ENCODE data around the gene SLC16A14.

DNA sequence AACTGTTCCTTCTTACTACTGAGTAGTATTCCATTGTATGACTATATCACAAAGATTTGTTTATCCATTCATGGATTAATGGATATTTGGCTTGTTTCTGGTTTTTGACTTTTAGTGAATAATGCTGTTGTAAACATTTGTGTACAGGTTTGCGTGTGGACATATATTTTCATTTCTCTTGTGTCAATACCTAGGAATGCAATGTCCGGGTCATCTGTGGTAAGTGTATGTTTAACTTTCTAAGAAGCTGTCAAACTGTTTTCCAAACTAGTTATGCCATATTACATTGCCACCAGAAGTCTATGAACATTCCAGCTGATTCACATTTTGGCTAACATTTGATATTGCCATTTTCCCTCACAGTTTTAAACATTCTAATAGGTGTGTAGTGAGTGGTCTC lies 29.1 kb upstream of the SLC16A14 start:
- TF ChIP-seq POU5F1 (IDR thresholded peaks at IDR 0.05; ENCODE audit: low read depth, low read length) (no peak), POLR2A (IDR thresholded peaks at IDR 0.05; ENCODE audit: control extremely low read depth in 1 of 2, low read depth in 2 of 2, low read length in 2 of 2) (no peak), NRF1 (IDR thresholded peaks at IDR 0.05; ENCODE audit: low read depth, low read length) (no peak), CEBPB (IDR thresholded peaks at IDR 0.05; ENCODE audit: low read depth, low read length) (no peak), GABPA (IDR thresholded peaks at IDR 0.05; ENCODE audit: borderline replicate concordance, insufficient read depth, low read length) (no peak), CREB1 (IDR thresholded peaks at IDR 0.05) (no peak), CBX8 (IDR thresholded peaks at IDR 0.05; ENCODE audit: borderline replicate concordance, low read depth, low read length) (no peak), SP1 (IDR thresholded peaks at IDR 0.05; ENCODE audit: low read depth, low read length) (no peak), EGR1 (IDR thresholded peaks at IDR 0.05; ENCODE audit: borderline replicate concordance, low read depth, low read length) (no peak), POLR2AphosphoS5 (IDR thresholded peaks at IDR 0.05; ENCODE audit: low read depth, low read length) (no peak)
- TF ChIP-seq, protein P1, sequence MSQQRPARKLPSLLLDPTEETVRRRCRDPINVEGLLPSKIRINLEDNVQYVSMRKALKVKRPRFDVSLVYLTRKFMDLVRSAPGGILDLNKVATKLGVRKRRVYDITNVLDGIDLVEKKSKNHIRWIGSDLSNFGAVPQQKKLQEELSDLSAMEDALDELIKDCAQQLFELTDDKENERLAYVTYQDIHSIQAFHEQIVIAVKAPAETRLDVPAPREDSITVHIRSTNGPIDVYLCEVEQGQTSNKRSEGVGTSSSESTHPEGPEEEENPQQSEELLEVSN (IDR thresholded peaks at IDR 0.05), result no peak
- TF ChIP-seq, protein P2, sequence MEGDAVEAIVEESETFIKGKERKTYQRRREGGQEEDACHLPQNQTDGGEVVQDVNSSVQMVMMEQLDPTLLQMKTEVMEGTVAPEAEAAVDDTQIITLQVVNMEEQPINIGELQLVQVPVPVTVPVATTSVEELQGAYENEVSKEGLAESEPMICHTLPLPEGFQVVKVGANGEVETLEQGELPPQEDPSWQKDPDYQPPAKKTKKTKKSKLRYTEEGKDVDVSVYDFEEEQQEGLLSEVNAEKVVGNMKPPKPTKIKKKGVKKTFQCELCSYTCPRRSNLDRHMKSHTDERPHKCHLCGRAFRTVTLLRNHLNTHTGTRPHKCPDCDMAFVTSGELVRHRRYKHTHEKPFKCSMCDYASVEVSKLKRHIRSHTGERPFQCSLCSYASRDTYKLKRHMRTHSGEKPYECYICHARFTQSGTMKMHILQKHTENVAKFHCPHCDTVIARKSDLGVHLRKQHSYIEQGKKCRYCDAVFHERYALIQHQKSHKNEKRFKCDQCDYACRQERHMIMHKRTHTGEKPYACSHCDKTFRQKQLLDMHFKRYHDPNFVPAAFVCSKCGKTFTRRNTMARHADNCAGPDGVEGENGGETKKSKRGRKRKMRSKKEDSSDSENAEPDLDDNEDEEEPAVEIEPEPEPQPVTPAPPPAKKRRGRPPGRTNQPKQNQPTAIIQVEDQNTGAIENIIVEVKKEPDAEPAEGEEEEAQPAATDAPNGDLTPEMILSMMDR (IDR thresholded peaks at IDR 0.05; ENCODE audit: control extremely low read depth in 1 of 3, insufficient read depth in 1 of 3, low read depth in 1 of 3, low read length in 3 of 3), result no peak
- TF ChIP-seq, protein P3, sequence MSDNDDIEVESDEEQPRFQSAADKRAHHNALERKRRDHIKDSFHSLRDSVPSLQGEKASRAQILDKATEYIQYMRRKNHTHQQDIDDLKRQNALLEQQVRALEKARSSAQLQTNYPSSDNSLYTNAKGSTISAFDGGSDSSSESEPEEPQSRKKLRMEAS (IDR thresholded peaks at IDR 0.05), result no peak
- TF ChIP-seq, protein P4, sequence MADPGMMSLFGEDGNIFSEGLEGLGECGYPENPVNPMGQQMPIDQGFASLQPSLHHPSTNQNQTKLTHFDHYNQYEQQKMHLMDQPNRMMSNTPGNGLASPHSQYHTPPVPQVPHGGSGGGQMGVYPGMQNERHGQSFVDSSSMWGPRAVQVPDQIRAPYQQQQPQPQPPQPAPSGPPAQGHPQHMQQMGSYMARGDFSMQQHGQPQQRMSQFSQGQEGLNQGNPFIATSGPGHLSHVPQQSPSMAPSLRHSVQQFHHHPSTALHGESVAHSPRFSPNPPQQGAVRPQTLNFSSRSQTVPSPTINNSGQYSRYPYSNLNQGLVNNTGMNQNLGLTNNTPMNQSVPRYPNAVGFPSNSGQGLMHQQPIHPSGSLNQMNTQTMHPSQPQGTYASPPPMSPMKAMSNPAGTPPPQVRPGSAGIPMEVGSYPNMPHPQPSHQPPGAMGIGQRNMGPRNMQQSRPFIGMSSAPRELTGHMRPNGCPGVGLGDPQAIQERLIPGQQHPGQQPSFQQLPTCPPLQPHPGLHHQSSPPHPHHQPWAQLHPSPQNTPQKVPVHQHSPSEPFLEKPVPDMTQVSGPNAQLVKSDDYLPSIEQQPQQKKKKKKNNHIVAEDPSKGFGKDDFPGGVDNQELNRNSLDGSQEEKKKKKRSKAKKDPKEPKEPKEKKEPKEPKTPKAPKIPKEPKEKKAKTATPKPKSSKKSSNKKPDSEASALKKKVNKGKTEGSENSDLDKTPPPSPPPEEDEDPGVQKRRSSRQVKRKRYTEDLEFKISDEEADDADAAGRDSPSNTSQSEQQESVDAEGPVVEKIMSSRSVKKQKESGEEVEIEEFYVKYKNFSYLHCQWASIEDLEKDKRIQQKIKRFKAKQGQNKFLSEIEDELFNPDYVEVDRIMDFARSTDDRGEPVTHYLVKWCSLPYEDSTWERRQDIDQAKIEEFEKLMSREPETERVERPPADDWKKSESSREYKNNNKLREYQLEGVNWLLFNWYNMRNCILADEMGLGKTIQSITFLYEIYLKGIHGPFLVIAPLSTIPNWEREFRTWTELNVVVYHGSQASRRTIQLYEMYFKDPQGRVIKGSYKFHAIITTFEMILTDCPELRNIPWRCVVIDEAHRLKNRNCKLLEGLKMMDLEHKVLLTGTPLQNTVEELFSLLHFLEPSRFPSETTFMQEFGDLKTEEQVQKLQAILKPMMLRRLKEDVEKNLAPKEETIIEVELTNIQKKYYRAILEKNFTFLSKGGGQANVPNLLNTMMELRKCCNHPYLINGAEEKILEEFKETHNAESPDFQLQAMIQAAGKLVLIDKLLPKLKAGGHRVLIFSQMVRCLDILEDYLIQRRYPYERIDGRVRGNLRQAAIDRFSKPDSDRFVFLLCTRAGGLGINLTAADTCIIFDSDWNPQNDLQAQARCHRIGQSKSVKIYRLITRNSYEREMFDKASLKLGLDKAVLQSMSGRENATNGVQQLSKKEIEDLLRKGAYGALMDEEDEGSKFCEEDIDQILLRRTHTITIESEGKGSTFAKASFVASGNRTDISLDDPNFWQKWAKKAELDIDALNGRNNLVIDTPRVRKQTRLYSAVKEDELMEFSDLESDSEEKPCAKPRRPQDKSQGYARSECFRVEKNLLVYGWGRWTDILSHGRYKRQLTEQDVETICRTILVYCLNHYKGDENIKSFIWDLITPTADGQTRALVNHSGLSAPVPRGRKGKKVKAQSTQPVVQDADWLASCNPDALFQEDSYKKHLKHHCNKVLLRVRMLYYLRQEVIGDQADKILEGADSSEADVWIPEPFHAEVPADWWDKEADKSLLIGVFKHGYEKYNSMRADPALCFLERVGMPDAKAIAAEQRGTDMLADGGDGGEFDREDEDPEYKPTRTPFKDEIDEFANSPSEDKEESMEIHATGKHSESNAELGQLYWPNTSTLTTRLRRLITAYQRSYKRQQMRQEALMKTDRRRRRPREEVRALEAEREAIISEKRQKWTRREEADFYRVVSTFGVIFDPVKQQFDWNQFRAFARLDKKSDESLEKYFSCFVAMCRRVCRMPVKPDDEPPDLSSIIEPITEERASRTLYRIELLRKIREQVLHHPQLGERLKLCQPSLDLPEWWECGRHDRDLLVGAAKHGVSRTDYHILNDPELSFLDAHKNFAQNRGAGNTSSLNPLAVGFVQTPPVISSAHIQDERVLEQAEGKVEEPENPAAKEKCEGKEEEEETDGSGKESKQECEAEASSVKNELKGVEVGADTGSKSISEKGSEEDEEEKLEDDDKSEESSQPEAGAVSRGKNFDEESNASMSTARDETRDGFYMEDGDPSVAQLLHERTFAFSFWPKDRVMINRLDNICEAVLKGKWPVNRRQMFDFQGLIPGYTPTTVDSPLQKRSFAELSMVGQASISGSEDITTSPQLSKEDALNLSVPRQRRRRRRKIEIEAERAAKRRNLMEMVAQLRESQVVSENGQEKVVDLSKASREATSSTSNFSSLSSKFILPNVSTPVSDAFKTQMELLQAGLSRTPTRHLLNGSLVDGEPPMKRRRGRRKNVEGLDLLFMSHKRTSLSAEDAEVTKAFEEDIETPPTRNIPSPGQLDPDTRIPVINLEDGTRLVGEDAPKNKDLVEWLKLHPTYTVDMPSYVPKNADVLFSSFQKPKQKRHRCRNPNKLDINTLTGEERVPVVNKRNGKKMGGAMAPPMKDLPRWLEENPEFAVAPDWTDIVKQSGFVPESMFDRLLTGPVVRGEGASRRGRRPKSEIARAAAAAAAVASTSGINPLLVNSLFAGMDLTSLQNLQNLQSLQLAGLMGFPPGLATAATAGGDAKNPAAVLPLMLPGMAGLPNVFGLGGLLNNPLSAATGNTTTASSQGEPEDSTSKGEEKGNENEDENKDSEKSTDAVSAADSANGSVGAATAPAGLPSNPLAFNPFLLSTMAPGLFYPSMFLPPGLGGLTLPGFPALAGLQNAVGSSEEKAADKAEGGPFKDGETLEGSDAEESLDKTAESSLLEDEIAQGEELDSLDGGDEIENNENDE (IDR thresholded peaks at IDR 0.05; ENCODE audit: insufficient replicate concordance, low read length), result no peak
